LNCaP clone FGC (cell line): ENCODE data around the gene INTS1.

Experiments used
- DNase-seq: peaks from one replicate; pipeline ENCODE4 v3.0.0-alpha.2; 2011; ENCODE audit warnings: low read depth
- H3K4me3 ChIP-seq: 2 replicates; pipeline ENCODE4 v1.5.1; 2011; ENCODE audit warnings: mild to moderate bottlenecking, low read depth, low read length, control low read depth
- CTCF ChIP-seq: IDR thresholded peaks from 2 replicates; pipeline ENCODE4 v1.5.1; 2012; ENCODE audit warnings: mild to moderate bottlenecking; ENCODE audit not compliant: control insufficient read depth, insufficient read depth; ENCODE audit errors: extremely low read depth

Gene INTS1

GRCh38 chr7:1541431-1542162 lies 37.4 kb upstream of the INTS1 start:
- H3K4me3 ChIP-seq = no peak overlapping the region
- no peak for DNase-seq
- no peak for TF ChIP-seq CTCF

GRCh38 chr7:1540776-1541271 lies 36.6 kb upstream of the INTS1 start:
- no peak overlapping the region for H3K4me3 ChIP-seq
- no peak for TF ChIP-seq CTCF
- no peak for DNase-seq

- no peak for TF ChIP-seq CTCF
- DNase-seq = no peak
- H3K4me3 ChIP-seq = no peak overlapping the region
Observed at GRCh38 chr7:1539882-1540775, 35.9 kb upstream of the INTS1 start.

- no peak for DNase-seq
- H3K4me3 ChIP-seq = no peak overlapping the region
- TF ChIP-seq CTCF = no peak
Observed at GRCh38 chr7:1539181-1539881, 35.1 kb upstream of the INTS1 start.

- TF ChIP-seq CTCF = no peak
- no peak for DNase-seq
- no peak overlapping the region for H3K4me3 ChIP-seq
Observed at GRCh38 chr7:1538544-1539180, 34.5 kb upstream of the INTS1 start.

GRCh38 chr7:1537535-1538412 lies 33.6 kb upstream of the INTS1 start:
- H3K4me3 ChIP-seq = peak overlapping the region; percentile 39
- DNase-seq = no peak
- TF ChIP-seq CTCF = no peak
